Activated naive CD4-positive, alpha-beta T cell treated with anti-CD3 and anti-CD28 coated beads, Interleukin-2, amount 50 U/mL, for 72 hours (primary cell): ENCODE measurements around the gene COX8C. TPM values are rescaled to one million over a fixed set of nuclear protein-coding genes. Genes with fewer than 3 reads are reported as not detected.
"Not testable (repeated sequence)": the region's sequence is repeated elsewhere in the genome, so short reads cannot be mapped to it uniquely, and the experiment has no call there.

Source experiments
- ATAC-seq, 2 donors: fragments of 150-1000 bp; cut with Tn5 transposase; 2 replicates each; pipeline ENCODE4 v1.10.0; 2021; ENCODE audit warnings: mild to moderate bottlenecking in 2 of 2, moderate library complexity in 2 of 2
- DNase-seq, 2 donors: peaks; one replicate each; pipeline ENCODE4 v3.0.0; 2021 to 2022; ENCODE audit warnings: low spot score in 2 of 2
- H3K27ac Mint-ChIP-seq, 2 donors: one replicate each; pipeline ENCODE4 v1.8.0; 2022; ENCODE audit warnings: mild to moderate bottlenecking in 2 of 2, mixed read lengths in 2 of 2
- H3K36me3 Mint-ChIP-seq, 2 donors: one replicate each; pipeline ENCODE4 v1.8.0; 2022; ENCODE audit warnings: mixed read lengths in 2 of 2
- H3K9me3 Mint-ChIP-seq, 2 donors: one replicate each; pipeline ENCODE4 v1.8.0; 2022; ENCODE audit warnings: mixed read lengths in 2 of 2
- total RNA-seq, 2 donors: library from RNA; stranded (reverse); gene quantifications; one replicate each; pipeline ENCODE4 v1.2.3, GENCODE V29; 2022

Gene COX8C
- total RNA-seq, 2 donors from 2014 or later: not detected

DNA sequence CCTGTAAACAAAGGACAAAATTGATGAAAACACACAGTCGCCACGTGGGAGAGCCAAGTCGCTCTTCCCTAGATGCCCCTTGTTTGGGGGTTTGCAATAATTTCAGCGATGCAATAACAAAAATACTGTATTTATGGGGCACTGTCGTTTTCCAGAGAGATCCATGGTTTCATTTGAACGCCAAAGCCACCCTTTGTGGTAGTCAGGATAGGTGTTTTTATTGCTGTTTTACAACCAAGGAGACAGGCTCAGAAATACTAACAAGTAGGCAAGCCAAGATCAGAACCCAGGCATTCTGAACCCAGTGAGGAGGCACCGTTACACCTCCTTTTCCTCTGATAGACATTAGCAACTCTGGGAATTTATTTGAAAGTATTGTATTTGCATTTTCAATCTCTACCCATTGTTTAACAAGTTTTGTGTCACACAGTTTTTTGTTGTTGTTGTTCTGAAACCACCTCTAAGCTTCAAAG lies 13.3 kb upstream of the COX8C start:
- H3K9me3 Mint-ChIP-seq: no peaks in the 10 kb centered on the region
- ATAC-seq (no peak), DNase-seq (no peak)
- H3K36me3 Mint-ChIP-seq: peaks cover 0 to 5% of the 10 kb centered on the region in 2 donors
- peak overlapping the region; percentile 34 to 90 for H3K27ac Mint-ChIP-seq

DNA sequence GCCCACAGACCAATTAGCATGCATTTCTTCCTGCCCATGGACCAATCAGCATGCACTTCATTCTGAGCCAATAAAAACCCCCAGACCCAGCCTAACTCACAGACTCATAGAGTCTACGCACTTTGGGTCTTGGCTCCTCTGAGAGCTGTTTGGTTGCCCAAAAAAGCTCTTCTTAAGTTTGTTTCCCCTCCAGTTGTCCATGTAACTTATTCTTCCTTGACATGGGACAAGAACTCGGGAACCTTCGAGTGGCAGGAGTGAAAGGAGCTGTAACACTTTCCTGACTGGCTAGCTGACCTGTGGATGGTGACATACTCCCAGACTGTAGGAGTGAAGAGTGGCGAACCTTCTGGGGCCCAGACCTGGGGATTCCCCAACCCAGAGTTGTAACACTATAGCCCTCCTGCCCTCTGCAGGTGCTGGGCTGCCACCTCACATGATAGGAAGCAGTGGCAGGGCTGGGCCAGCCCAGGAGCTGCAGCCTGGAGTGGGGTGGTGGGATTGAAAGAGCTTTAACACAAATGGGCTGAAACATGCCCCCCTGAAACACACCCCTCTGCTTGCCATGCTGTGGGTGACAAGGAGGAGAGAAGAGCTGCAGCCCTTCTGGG lies 9.7 kb upstream of the COX8C start:
- peaks cover 0 to 16% of the 10 kb centered on the region in 2 donors for H3K36me3 Mint-ChIP-seq
- ATAC-seq (no peak), DNase-seq (no peak)
- peaks cover 0 to 8% of the 10 kb centered on the region in 2 donors for H3K9me3 Mint-ChIP-seq
- H3K27ac Mint-ChIP-seq: no peak overlapping the region

DNA sequence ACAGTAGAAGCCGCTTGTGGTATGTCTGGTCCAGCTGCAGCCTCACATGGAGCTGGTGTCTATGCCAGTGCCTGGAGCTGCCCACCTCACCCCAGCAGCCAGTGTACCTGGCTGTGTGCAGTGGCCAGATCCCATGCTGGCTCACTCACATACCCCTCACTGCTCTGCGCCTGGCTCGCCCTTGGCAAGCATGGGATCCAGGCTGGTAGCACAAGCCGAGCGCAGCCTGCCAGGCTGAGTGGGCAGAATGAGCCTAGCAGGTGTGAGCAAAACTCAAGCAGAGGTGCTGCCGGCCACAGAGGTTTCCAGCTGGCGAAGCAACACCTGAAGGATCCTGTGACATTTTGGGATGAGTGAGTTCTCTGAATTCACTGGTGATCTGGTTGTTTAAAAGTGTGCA lies 9.1 kb upstream of the COX8C start:
- Mint-ChIP-seq H3K27ac (no peak overlapping the region), H3K9me3 (peaks cover 5 to 8% of the 10 kb centered on the region in 2 donors), H3K36me3 (peaks cover 5 to 21% of the 10 kb centered on the region in 2 donors)
- DNase-seq: no peak
- ATAC-seq: no peak

DNA sequence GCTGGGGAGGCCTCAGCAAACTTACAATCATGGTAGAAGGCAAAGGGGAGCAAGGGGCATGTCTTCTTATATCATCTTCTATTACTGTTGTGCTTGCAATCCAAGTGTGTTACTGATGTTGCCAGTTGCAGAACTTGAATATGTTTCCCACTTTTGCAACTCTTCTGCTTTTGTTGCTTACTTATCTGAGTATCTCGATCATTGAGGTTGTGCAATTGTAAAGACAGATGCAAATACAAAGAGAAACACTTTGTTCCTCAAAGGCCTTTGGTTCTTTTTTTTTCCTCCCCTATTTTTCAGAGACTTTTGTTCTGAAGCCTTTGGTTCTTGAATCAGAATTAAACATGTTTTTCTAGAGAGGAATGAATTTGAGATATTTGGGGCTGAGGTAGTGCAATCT lies 3.7 kb upstream of the COX8C start:
- Mint-ChIP-seq H3K9me3 (peaks cover 10 to 11% of the 10 kb centered on the region in 2 donors), H3K36me3 (peaks cover 8 to 16% of the 10 kb centered on the region in 2 donors), H3K27ac (no peak overlapping the region)
- ATAC-seq (no peak), DNase-seq (no peak)

DNA sequence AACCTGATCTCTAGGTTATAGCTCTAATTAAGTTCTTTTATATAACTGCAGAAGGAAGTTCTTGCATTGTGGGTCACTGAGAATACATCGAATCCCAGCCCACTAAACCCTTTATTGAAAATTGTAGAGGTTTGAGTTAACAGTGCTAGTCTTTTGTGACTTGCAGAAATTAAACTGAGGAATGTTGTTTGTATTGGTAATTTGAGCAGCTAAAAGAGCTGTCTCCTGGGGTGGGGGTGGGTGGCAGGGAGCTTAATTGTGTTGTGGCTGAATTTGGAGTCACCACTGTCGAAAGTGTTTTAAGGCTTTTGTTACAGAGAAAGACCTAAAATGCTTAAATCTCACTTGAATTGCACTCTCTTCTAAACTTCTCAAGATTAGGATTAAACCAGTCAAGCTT lies 3.2 kb upstream of the COX8C start:
- ATAC-seq (no peak), DNase-seq (no peak)
- H3K36me3 Mint-ChIP-seq: peaks cover 8 to 16% of the 10 kb centered on the region in 2 donors
- H3K9me3 Mint-ChIP-seq: peaks cover 10 to 11% of the 10 kb centered on the region in 2 donors
- no peak overlapping the region for H3K27ac Mint-ChIP-seq

DNA sequence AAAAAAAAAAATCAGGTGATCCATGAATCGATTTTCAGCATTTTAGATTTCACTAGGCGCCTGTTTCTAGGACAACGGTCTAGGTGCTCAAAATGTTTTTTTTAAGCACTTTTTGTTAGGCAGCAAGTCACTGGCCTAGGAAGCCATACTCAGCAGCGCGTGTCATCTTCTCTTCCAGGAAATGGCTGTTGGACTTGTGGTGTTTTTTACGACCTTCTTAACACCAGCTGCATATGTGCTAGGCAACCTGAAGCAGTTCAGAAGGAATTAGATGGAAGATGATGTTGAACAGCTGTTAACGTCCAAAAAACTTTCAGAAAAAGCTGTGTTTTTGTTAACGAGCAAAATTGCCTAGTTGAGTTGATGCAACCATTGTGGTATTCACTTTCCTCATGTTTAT lies 868 bp downstream of the COX8C start:
- Mint-ChIP-seq H3K27ac (no peak overlapping the region), H3K36me3 (peaks cover 0 to 4% of the 10 kb centered on the region in 2 donors), H3K9me3 (peaks cover 4 to 5% of the 10 kb centered on the region in 2 donors)
- ATAC-seq: no peak
- DNase-seq: no peak

DNA sequence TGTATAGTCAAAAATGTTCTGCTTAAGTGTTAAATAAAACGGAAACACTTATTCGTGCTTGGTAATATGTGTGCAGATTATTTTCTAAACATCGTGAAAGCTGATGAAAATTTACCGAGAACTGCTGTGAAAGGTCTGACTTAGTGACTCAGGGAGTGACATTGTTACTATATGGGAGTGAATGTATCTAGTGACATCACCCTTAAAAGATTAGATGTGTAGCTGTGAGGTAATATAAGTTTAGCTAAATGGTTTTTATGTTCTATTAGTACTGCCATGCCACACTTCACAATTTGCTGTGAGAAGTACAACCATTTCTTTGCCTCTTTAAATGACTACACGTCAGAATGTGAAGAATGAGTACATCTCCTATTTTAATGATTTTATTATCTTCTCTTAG lies 1.3 kb downstream of the COX8C start:
- Mint-ChIP-seq H3K36me3 (no peaks in the 10 kb centered on the region), H3K9me3 (peaks cover 4 to 5% of the 10 kb centered on the region in 2 donors), H3K27ac (no peak overlapping the region)
- no peak for DNase-seq
- ATAC-seq: no peak

DNA sequence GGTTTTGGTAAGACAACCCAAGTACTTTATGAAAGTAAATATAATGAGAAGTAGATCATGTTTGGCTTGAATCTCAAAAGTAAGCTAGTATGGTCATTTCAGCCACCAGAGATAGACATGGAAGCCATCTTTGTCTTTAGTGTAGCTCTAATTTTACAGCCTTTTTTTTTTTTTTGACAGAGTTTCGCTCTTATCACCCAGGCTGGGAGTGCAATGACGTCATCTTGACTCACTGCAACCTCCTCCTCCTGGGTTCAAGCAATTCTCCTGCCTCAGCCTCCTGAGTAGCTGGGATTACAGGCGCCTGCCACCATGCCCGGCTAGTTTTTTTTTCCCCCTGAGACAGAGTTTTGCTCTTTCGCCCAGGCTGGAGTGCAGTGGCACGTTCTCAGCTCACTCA lies 7.9 kb downstream of the COX8C start:
- ATAC-seq, H3K27ac Mint-ChIP-seq, H3K9me3 Mint-ChIP-seq, H3K36me3 Mint-ChIP-seq, DNase-seq: not testable (repeated sequence)

DNA sequence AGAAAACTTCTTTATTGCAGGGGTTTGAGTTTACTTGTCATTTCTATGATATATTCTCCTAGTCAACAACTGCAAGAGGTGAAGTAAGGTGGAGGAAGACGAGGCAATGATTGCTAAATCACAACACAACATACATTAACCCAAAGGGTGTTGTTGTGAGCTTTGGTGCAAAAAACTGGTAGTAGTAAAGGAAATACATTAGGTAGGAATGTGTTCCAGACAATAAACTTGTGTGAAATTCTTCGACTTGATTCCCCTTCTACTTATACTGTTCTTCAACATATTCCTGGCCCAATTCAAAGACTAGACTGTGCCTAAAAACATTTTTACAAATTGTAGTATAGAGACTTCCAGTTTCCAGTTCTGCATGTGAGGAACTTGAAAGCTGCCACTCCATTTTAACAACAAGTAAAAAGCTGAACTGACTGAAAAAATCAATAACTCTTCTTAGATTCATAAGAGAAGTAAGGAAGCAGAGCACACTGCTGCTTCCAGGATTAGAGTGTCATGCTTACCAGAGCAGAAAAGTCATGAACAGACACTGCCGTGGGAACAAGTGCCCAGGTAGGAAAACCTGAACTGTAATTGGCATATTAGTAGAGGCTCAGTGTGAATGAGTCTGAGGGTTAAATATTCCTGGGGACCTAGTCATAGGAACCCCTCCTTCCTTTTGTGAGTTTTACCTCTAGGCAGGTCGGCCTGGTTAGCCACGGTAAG lies 22.2 kb downstream of the COX8C start:
- Mint-ChIP-seq H3K9me3 (peaks cover 0 to 8% of the 10 kb centered on the region in 2 donors), H3K27ac (no peak overlapping the region), H3K36me3 (peaks cover 0 to 4% of the 10 kb centered on the region in 2 donors)
- ATAC-seq (no peak), DNase-seq (no peak)

DNA sequence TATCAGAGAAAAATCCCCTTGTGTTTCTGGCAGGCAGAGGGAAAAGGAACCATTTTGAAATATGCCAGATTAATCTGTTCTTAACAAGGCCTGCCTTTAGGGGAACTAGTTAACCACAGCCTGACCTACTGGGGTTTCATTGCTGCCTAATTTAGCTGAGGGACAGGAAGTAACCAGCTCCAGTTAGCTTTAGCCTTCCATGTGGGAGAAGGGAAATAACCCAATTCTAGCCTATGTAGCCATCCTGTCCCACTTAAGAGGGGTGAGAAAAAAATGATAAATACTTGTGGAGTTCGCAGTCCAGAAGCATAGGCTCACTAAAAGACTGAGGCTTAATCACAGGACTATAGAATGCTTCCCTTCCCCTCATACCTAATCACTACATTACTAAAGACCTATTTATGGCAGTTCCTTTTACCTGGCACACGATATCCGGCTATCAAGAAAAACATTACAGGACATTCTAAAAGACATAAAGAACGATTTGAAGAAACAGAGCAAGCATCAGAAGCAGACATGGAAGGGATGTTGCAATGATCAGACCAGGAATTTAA lies 22.8 kb downstream of the COX8C start:
- no peak for ATAC-seq
- Mint-ChIP-seq H3K36me3 (peaks cover 0 to 4% of the 10 kb centered on the region in 2 donors), H3K9me3 (peaks cover 0 to 8% of the 10 kb centered on the region in 2 donors), H3K27ac (no peak overlapping the region)
- DNase-seq: no peak

DNA sequence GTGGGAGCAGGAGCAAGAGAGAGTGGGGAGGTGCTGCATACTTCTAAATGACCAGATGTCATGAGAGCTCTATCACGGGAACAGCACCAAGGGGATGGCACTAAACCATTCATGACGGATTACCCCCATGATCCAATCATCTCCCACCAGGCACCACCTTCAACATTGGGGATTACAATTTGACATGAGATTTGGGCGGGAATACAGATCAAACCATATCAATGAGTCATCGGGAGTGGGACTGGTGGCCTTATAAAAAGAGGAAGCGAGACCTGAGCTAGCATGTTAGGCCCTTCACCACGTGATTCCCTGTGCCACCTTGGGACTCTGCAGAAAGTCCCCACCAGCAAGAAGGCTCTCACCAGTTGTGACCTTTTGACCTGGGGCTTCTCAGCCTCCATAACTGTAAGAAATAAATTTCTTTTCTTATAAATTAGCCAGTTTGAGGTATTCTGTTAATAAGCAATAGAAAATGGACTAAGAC lies 28.7 kb downstream of the COX8C start:
- no peak for ATAC-seq
- peaks cover 0 to 4% of the 10 kb centered on the region in 2 donors for H3K36me3 Mint-ChIP-seq
- DNase-seq: no peak

DNA sequence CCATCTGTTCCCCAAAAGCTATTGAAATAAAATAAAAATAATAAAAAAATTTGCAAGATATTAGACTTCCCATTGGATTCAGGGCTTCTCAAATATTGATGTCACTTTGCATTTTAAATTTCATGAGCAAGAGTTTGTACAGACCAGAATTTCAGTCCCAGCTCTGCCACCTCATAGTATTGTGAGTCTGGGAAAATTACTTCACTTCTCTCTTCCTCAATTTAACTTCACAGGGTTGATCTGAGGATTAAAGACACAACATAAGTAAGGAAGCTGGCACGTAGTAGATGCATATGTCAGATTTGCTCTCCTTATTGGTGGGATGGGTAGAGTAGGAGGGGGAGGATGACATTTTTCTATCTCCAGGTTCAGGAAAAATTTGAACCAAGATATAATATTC lies 32.8 kb downstream of the COX8C start:
- no peaks in the 10 kb centered on the region for H3K36me3 Mint-ChIP-seq
- DNase-seq: no peak
- no peak for ATAC-seq
- H3K9me3 Mint-ChIP-seq: no peaks in the 10 kb centered on the region
- H3K27ac Mint-ChIP-seq: no peak overlapping the region

More for the DNA sequence above, 28.7 kb downstream of the COX8C start:
- H3K9me3 Mint-ChIP-seq: peaks cover 0 to 8% of the 10 kb centered on the region in 2 donors
- H3K27ac Mint-ChIP-seq: no peak overlapping the region

DNA sequence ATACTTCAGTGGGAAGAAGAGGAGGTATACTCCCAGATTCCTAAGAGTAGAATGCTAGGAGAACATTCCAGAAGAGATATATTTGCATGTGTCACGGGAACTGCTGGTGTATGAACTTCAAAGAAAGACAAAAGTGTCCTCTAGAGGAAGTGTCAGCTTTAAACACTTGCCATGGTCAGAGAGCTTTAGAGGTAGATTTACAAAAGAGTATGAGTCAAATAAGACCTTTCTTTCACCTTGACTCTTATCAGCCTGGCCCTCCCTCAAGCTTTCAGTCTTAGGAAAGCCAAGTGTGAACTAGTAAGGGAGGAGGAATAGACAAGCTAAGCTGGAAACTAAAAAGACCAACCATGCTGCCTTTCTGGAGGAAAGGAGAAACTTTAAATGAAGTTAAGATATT lies 34.7 kb downstream of the COX8C start:
- Mint-ChIP-seq H3K9me3 (no peaks in the 10 kb centered on the region), H3K36me3 (no peaks in the 10 kb centered on the region), H3K27ac (no peak overlapping the region)
- ATAC-seq (no peak), DNase-seq (no peak)

DNA sequence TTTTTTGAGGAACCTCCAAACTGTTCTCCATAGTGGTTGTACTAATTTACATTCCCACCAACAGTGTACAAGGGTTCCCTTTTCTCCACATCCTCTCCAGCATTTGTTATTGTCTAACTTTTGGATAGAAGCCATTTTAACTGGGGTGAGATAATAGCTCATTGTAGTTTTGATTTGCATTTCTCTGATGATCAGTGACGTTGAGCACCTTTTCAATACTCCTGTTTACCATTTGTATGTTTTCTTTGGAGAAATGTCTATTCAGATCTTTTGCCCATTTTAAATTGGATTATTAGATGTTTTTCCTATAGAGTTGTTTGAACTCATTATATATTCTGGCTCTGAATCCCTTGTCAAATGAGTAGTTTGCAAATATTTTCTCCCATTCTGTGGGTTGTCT lies 37.3 kb downstream of the COX8C start:
- not testable (repeated sequence) for H3K27ac Mint-ChIP-seq, H3K9me3 Mint-ChIP-seq

DNA sequence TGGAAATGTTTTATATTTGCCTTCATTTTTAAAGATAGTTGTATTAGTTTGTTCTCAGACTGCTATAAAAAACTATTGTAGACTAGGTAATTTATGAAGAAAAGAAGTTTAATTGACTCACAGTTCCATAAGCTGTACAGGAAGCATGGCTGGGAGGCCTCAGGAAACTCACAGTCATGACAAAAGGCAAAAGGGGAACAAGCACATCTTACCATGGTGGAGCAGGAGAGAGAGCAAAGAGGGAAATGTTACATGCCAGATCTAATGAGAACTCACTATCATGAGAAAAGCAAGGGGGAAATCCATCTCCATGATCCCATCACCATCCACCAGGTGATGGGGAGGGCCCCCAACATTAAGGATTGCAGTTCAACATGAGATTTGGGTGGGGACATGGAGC lies 48.2 kb downstream of the COX8C start:
- Mint-ChIP-seq H3K27ac (no peak overlapping the region), H3K36me3 (peaks cover 0 to 13% of the 10 kb centered on the region in 2 donors), H3K9me3 (peaks cover 13 to 17% of the 10 kb centered on the region in 2 donors)
- ATAC-seq (no peak), DNase-seq (no peak)

More for the DNA sequence above, 37.3 kb downstream of the COX8C start:
- not testable (repeated sequence) for ATAC-seq, DNase-seq, H3K36me3 Mint-ChIP-seq

DNA sequence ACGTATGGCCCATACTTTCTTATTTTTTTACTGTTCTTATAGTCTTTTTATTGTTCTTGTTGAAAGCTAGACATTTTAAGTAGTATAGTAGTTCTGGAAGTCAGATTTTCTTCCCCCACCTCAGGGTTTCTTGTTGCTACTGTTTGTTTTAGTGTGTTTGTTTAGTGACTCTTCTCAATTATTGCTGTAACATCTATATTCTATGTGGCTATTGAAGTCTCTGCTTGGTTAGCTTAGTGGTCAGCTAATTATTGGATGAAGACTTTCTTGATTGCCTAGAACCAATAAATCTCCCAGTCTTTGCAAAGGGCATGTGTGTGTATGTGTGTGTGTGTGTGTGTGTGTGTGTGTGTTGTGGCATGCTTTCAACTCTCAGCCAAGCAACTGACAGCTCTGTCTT lies 49.5 kb downstream of the COX8C start:
- H3K27ac Mint-ChIP-seq: no peak overlapping the region
- ATAC-seq (no peak), DNase-seq (no peak)
- peaks cover 13 to 17% of the 10 kb centered on the region in 2 donors for H3K9me3 Mint-ChIP-seq
- peaks cover 0 to 13% of the 10 kb centered on the region in 2 donors for H3K36me3 Mint-ChIP-seq
